ENCODE measurements around the gene TTLL1. TPM values are rescaled to one million over a fixed set of nuclear protein-coding genes. Genes with fewer than 3 reads are reported as not detected.
A peak's percentile ranks its signal among the peaks of the same experiment; 100 is the strongest.

Gene TTLL1
- total RNA-seq, 2 donors from 2014 or later = 8.8 to 22.3 TPM

DNA sequence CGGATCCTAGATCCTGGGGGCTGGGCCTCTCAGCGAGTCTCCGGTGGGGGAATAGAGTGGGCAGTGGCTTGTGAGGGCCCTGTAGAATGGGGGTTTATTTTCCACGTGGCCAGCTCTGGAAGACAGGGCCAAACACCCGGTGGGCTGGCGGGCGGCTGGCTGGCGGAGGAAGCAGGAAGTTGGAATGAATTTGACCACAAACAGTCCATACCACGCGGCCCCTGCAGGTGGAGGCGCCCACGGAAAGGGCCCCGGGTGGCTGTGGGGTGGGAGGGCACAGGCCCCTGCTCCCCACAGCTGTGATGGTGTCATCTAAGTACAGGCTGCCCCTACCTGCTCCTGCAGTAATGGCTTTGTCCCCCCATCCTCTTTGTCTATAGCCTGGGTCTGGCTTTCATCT lies 38.9 kb upstream of the TTLL1 start:
- Histone ChIP-seq H3K9me3 (no peaks in the 10 kb centered on the region), H3K4me3 (no peak overlapping the region), H3K36me3 (no peaks in the 10 kb centered on the region), H3K27ac (peak overlapping the region in 1 of 2 donors; percentile 25), H3K27me3 (replicated peaks; ENCODE audit: insufficient read depth) (no peaks in the 10 kb centered on the region), H3K4me1 (replicated peaks) (no peaks in the 10 kb centered on the region)
- intact Hi-C loops (cut with DNase I) = no loop called here
- DNase-seq (ENCODE audit: low spot score) = no peak
- TF ChIP-seq POLR2A (IDR thresholded peaks at IDR 0.05) = no peak
- TF ChIP-seq CTCF (IDR thresholded peaks at IDR 0.05) = no peak
- no peak for TF ChIP-seq POLR2AphosphoS5 (IDR thresholded peaks at IDR 0.05)
- 60% methylated on average over 13 of the region's 13 CpGs for WGBS

DNA sequence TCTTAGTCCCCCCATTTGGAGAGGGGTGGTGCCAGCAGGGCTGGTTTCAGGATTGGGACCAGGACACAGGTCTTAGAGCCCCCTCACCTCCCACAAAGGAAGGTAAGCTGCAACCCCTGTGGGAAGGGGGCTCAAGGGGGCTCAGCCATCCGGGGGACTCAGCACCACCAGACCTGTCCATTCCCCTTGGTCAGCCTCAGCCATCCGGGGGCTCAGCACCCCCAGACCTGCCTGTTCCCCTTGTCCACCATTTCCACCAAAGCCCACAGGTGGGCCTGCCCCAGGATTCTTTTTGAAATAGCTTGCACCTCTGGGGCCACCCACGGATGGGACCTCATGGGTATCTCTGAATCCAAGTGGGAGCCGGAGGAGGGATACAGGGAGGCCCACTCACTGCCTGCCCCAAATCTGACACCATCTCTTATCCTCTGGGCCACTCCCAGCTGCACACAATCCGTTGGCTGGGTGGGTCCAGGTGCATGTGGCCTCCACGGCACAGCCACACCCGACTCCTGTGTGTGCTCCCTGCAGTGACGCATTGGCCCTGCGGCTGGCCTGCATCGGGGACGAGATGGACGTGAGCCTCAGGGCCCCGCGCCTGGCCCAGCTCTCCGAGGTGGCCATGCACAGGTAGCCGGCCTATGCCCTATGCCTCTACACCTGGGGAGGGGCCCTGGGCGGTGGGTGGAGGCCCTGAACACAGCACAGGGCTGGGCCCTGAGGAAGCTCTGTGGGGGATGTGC lies 38.1 kb upstream of the TTLL1 start:
- no peaks in the 10 kb centered on the region for H3K4me1 ChIP-seq (replicated peaks)
- peak overlapping the region in 1 of 2 donors; percentile 25 for H3K27ac ChIP-seq
- H3K27me3 ChIP-seq (replicated peaks; ENCODE audit: insufficient read depth) = no peaks in the 10 kb centered on the region
- TF ChIP-seq POLR2AphosphoS5 (IDR thresholded peaks at IDR 0.05) = no peak
- peak; percentile 22 for TF ChIP-seq POLR2A (IDR thresholded peaks at IDR 0.05)
- WGBS = 78% methylated on average over 17 of the region's 17 CpGs
- H3K36me3 ChIP-seq = no peaks in the 10 kb centered on the region
- no peaks in the 10 kb centered on the region for H3K9me3 ChIP-seq
- H3K4me3 ChIP-seq = no peak overlapping the region
- DNase-seq (ENCODE audit: low spot score) = no peak
- intact Hi-C loops (cut with DNase I) = no loop called here

DNA sequence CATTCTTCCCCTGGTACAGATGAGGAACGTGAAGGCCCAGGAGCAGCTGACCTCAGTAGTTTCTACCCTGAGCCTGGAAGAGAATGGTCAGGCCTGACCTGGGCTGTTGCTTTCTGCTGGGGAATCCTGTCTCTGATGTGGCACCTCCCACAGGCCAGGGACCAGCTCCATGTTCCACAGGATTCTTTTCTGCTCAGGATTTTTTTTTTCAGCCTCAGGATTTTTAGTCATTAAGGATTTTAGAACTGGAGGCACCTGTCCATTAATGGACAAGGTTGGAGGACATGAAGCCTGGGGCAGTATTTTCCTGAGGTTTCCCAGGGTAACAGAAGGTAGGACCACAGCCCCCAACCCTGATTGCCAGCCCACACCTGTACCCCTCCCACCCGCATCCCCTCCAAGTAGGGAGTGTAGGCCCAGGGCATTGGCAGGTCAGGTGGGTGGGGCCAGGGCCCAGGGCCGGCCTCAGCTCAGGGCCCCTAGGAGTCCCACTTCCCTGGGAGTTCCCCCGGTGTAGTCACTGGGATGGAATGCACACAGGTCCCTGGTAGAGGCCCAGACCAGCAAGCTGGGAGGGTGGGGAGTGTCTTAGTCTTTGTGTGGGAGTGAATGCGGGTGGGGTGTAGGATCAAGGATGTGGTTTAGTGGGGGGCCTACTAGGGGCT lies 37.4 kb upstream of the TTLL1 start:
- TF ChIP-seq POLR2AphosphoS5 (IDR thresholded peaks at IDR 0.05) = no peak
- TF ChIP-seq POLR2A (IDR thresholded peaks at IDR 0.05) = no peak
- no peak for TF ChIP-seq CTCF (IDR thresholded peaks at IDR 0.05)
- Histone ChIP-seq H3K36me3 (no peaks in the 10 kb centered on the region), H3K4me1 (replicated peaks) (no peaks in the 10 kb centered on the region), H3K9me3 (no peaks in the 10 kb centered on the region), H3K27ac (peak overlapping the region in 1 of 2 donors; percentile 11), H3K27me3 (replicated peaks; ENCODE audit: insufficient read depth) (no peaks in the 10 kb centered on the region), H3K4me3 (no peak overlapping the region)
- no peak for DNase-seq (ENCODE audit: low spot score)
- WGBS = 54% methylated on average over 5 of the region's 5 CpGs
- intact Hi-C loops (cut with DNase I) = no loop called here

- TF ChIP-seq POLR2AphosphoS5 (IDR thresholded peaks at IDR 0.05) = no peak
- no peak for TF ChIP-seq CTCF (IDR thresholded peaks at IDR 0.05)
- no peak for TF ChIP-seq POLR2A (IDR thresholded peaks at IDR 0.05)
- no peaks in the 10 kb centered on the region for H3K36me3 ChIP-seq
- H3K9me3 ChIP-seq = no peaks in the 10 kb centered on the region
- intact Hi-C loops (cut with DNase I) = no loop called here
- no peaks in the 10 kb centered on the region for H3K27me3 ChIP-seq (replicated peaks; ENCODE audit: insufficient read depth)
- DNase-seq (ENCODE audit: low spot score) = no peak
- 73% methylated on average over 7 of the region's 7 CpGs for WGBS
- peak overlapping the region in 1 of 2 donors; percentile 33 for H3K27ac ChIP-seq
- peaks cover 17% of the 10 kb centered on the region for H3K4me1 ChIP-seq (replicated peaks)
- H3K4me3 ChIP-seq = no peak overlapping the region
Observed at GRCh38 chr22:43118953-43119458, 29.8 kb upstream of the TTLL1 start.

- TF ChIP-seq CTCF (IDR thresholded peaks at IDR 0.05) (no peak), POLR2AphosphoS5 (IDR thresholded peaks at IDR 0.05) (no peak), POLR2A (IDR thresholded peaks at IDR 0.05) (no peak)
- peaks cover 17% of the 10 kb centered on the region for H3K4me1 ChIP-seq (replicated peaks)
- no peaks in the 10 kb centered on the region for H3K27me3 ChIP-seq (replicated peaks; ENCODE audit: insufficient read depth)
- H3K36me3 ChIP-seq = no peaks in the 10 kb centered on the region
- DNase-seq (ENCODE audit: low spot score) = no peak
- intact Hi-C loops (cut with DNase I) = no loop called here
- WGBS = 82% methylated on average over 21 of the region's 21 CpGs
- H3K9me3 ChIP-seq = no peaks in the 10 kb centered on the region
- H3K27ac ChIP-seq = peak overlapping the region in 1 of 2 donors; percentile 33
- H3K4me3 ChIP-seq = no peak overlapping the region
Observed at GRCh38 chr22:43118024-43118849, 29.0 kb upstream of the TTLL1 start.
